Suprapubic skin (tissue), 4 donors: ENCODE data around the gene GLCCI1.

ENCODE experiments used
- CTCF ChIP-seq, 2 donors: fragments of 200-600 bp in 1 of 2; fragments of 450-650 bp in 1 of 2; sonication (generic) in 1 of 2; IDR thresholded peaks; one replicate each; pipeline ENCODE4 v1.5.1; 2016 to 2019; ENCODE audit warnings: antibody characterized with exemption in 2 of 2, mild to moderate bottlenecking in 1 of 2, moderate library complexity in 1 of 2
- EP300 ChIP-seq: sonication (generic); formaldehyde crosslinking; IDR thresholded peaks from one replicate; pipeline ENCODE4 v1.6.1; 2017; ENCODE audit warnings: antibody characterized with exemption
- POLR2A ChIP-seq, 2 donors: fragments of 450-650 bp; IDR thresholded peaks; one replicate each; pipeline ENCODE4 v1.6.1; 2017; ENCODE audit warnings: antibody characterized with exemption in 2 of 2, mild to moderate bottlenecking in 2 of 2, moderate library complexity in 2 of 2
- POLR2AphosphoS5 ChIP-seq, 3 donors: sonication (generic); formaldehyde crosslinking; IDR thresholded peaks; one replicate each; pipeline ENCODE4 v1.6.1; 2017; ENCODE audit warnings: antibody characterized with exemption in 3 of 3

GRCh38 chr7:7970531-7971307, 2.1 kb downstream of the GLCCI1 start:
- no peak for TF ChIP-seq CTCF (IDR thresholded peaks at IDR 0.05)
- TF ChIP-seq EP300: no peak
- no peak for TF ChIP-seq POLR2AphosphoS5 (IDR thresholded peaks at IDR 0.05)
- TF ChIP-seq POLR2A (IDR thresholded peaks at IDR 0.05): no peak
